ENCODE data around the gene THSD7B.

THSD7B gene

DNA sequence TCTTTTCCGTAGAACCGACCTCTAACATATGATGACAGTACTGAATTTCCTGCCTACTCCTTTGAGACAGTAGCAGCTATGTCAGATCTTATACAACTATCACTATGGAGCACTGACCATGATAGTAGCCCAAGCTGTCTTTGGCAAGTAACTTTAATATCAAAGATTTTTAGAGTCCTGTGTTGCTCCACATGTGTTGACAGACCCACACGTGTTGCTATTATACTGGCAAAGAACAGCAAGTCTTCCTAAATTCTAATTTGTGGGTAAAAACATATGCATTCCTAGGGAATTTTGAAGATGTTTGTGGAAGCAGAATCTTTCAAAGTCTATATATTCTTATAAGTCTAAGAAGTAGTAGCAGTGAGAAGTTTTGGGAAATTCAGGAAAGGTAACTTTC lies 953.4 kb downstream of the THSD7B start:
- no peak for DNase-seq

DNA sequence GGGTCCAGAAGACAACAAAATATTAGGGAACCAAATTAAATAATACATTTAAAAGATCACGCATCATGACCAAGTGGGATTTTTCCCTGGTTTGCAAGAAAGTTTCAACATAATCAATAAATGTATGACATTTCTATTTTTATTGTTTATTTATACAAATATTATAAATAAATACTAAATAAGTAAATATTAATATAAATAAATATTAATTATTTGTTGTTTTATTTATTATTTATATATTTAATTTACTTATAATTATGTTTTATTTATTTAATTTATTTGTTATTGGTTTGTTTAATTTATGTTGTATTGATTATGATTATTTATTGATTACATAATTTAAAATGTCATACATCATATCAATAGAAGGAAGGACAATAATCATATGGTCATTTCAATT lies 956.4 kb downstream of the THSD7B start:
- DNase-seq, result no peak

DNA sequence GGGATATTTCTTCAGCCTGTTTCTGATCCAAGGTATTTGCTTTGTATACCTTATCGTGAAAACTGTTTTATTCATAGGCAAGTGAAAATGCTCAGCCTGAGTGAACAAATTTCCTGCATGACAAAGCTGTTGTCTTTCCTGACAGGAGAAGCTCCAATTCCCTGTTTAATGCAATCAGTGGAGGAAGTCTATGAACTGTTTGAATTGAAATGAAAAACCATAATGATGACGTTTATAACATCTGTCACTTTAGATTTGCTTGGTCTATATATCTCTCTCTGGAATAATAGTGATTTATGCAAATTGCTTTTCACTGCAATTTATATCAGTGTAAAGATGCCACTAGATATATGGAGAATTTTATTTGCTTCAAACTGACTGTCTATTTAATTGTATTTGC lies 959.6 kb downstream of the THSD7B start:
- DNase-seq, result no peak
